Stimulated activated CD8-positive, alpha-beta memory T cell treated with anti-CD3 and anti-CD28 coated beads, Interleukin-2, amount 100 ng/mL, for 1 hour (primary cell): ENCODE results near the gene PBX2.

Source experiments
- DNase-seq, 2 donors: peaks; one replicate each; pipeline ENCODE4 v3.0.0-alpha.2; 2020; ENCODE audit warnings: low read depth in 2 of 2

PBX2 gene

DNA sequence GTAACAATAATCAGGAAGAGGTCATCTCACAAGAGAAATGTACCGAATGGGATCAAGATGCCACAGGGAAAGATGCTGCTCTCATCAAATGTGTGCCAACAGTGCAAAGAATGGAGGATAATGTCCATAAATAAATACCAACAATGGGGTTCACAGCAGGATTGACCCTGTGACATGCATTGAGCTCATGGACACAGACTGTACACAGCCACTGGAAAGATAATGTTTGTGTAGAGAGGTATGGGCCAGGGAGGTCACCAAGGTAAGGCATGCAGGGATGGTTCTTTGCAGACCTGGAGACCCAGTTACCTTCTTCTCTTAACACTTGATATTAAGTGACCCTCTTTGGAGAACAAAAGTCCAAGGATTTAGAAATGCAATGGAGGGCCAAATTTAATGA, 15.6 kb downstream of the PBX2 start:
- no peak for DNase-seq

DNA sequence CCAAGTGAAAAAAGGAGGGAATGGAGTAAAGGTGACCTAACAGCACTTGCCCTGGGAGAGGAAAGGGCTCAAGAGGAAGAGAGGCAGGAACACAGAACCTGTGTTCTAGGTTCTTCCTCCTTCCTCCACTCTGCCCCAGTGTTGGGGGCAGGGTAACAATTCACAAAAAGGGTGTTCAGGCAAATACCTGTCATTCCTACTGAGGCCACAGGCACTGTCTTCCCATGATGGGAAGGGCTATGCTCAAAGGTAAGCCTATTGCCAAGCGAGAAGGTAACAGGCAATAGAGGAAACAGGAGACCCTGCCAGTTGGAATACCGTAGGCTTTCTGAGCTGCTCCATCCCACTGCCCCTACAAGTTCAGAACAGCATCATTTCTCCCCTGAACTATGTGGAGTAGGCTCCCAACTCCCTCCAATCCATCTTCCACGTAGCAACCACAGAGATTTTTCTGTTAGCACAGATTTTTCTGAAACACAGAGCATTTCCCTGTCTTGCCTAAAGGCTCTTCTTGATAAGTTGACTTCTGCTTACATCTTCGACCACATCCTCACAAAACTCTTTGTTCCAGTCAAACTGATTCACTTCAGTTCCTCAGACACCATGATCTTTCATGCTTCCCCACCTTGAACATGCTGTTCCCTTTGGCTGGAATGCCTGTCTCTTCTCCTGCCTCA, 16.8 kb downstream of the PBX2 start:
- DNase-seq: no peak

DNA sequence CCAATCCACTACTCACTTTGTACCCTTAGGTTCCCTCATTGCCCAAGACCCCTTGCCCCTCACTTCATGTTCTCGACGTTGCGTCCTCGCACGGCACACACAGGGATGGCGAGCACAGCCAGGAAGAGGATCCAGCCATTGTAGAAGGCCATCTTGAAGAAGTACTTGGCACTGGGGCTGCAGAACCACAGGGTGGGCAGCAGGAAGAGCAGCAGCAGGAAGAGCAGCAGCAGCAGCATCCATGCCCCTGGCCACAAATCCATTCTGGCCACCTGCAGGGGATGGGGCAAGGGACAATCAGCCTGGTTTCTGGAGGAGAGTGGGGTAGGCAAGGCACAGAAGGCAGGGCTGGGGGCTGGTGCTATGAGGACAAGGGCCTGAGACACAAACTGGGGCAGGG, 18.8 kb downstream of the PBX2 start:
- no peak for DNase-seq

DNA sequence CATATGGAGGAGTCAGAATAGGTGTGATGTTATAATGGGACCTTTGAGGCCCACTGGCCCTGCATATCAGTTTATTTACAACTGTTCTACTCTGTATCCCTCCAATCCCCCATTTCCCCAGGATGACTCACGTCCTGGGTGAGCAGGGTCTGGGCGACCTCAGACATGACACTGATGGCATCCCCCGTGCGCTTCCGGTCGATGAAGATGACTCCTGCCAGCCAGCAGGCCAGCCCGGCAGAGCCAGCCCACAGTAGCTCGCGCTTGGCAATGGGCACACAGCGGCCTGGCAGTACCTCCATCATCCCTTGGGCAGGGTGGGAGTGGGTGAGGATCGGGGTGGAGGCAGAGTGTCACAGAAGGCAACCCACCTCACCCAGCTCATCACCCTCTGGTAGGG, 19.7 kb downstream of the PBX2 start:
- no peak for DNase-seq

DNA sequence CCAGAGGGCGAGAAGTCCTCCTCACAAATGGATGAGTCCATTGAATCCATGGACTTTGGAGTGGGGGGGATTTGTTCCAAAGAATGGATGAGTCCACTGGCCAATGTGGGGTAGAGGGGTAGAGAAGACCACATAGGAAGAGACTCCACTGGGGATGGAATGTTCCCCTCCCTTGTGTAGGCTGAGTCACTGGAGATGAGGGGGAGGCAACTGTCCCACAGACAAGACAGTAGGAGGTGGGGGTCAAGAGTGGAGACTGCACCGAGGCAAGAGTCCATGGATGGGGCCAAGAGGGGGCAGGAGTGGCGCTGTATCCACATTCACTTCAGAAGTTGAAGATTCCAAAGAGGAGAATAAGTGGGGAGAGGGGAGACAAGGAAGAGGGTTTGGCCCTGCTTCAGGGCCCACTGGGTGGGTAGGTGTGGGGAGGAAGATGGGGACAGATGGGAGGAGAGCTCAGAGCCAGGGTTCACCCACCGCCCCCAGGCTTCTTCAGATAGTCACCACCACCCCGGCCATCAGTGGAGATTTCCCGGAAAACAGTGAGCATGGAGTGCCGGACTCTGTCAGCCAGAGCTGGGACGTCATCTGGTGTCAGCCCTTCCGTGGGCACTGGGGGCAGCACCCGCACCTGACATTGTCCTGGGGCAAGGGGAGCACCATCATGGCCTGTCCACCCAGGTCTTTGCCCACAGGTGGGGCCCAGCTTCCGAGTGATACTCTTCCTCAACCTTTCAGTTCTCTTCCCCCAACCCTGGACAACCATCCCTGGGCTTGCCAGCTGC, 21.0 kb downstream of the PBX2 start:
- DNase-seq: no peak

DNA sequence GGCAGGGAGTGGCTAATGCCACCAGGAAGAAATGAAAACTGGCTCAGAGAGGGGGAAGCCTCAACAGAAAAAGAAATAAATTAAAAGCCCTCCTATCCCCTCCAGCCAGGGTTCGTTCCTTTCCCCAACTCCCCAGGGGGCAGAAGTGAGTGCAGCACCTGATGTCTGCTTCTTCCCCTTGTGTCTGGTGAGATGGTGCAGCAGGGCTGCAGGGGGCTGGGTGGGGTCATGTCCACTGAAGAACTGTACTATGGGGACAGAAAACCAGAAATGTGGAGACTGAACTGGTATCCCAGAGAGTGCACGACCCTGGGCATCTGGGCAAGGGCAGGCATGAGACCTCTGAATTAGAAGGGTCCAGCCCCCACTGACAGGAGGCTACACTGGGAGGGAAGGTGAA, 21.7 kb downstream of the PBX2 start:
- no peak for DNase-seq

DNA sequence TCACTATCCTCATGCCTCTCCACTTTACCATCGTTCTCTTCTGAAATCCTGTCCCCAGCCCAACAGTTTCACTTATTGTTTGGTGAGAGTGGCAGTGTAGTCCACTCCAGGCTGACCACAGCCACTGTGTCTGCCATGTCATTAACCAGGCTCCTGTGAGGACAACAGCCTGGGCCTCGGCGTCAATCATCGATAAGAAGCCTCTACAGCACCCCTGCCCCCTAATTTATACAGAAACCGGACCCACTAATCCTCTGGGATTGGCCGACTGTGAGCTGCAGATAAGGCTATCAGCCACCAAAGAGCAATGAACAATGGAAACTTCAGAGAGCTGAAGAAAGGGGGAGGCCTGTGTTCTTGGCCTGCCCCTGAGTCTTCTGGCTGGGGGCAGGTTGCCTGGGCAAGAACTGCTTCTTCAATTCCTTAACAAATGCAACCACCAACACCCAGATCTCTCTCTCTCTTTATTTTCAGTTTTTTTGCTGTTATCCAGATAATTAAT, 22.2 kb downstream of the PBX2 start:
- DNase-seq: no peak

DNA sequence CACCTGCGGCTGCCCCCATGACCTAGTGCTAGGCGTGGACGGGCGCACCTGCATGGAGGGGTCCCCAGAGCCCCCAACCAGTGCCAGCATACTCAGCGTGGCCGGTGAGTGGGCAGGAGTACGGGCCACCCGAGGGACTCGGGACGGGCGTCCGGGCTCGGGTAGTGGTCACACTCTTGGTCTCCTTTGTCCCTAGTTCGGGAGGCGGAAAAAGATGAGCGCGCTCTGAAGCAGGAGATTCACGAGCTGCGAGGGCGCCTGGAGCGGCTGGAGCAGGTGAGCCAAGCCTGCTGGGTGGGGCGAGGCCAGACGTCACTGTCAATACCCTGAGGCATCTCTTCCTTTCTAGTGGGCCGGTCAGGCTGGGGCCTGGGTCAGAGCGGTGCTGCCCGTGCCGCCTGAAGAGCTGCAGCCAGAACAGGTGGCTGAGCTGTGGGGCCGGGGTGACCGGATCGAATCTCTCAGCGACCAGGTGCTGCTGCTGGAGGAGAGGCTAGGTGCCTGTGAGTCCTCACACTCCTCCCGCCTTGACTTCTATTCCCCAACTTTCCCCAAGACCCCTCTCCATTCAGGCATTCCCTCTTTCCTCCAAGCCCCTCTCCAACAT, 22.7 kb downstream of the PBX2 start:
- no peak for DNase-seq

DNA sequence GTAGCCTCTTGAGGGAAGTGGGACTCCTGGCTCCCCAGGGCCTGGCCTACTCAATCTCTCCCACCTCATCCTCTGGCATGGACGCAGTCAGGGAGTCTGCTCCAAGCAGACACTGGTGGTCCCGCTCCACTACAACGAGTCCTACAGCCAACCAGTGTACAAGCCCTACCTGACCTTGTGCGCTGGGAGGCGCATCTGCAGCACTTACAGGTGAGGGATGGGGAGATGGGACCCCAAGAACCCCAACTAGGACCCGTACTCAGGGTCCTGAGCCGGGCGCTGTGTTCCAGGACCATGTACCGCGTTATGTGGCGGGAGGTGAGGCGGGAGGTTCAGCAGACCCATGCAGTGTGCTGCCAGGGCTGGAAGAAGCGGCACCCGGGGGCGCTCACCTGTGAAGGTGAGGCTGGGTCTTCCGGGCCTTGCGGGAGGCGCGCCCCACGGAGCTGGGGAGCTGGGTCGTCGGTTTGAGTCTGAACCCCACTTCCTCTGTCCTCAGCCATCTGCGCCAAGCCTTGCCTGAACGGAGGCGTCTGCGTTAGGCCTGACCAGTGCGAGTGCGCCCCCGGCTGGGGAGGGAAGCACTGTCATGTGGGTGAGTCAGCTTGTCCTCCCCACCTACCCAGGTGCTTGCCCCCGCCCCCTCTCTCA, 23.5 kb downstream of the PBX2 start:
- no peak for DNase-seq

DNA sequence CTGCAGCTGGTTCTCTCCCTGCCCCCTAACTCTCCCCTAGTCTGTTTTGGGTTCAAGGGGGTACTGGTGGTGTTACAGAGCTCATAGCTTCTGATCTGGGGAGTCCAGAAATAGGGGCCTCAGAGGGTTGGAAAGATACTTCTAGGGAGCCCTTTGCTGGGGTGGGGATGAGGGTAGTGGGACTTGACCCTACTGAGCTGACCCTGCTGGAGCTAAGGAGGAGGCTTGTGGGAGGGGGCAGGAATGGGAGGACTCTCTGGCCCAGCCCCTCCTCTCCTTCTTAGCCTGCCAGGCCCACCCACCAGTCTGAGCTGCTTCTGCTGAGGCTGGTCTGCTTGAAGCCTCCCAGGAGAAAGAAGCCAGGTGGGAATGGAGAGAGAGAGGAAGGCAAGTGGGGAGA, 25.7 kb downstream of the PBX2 start, which contains the start of gene EGFL8:
EGFL8 (plus strand) TSS at position 301 of the 400 bp plus-strand sequence. CDS start 1,571 bp downstream, outside the sequence.
- DNase-seq: no peak

DNA sequence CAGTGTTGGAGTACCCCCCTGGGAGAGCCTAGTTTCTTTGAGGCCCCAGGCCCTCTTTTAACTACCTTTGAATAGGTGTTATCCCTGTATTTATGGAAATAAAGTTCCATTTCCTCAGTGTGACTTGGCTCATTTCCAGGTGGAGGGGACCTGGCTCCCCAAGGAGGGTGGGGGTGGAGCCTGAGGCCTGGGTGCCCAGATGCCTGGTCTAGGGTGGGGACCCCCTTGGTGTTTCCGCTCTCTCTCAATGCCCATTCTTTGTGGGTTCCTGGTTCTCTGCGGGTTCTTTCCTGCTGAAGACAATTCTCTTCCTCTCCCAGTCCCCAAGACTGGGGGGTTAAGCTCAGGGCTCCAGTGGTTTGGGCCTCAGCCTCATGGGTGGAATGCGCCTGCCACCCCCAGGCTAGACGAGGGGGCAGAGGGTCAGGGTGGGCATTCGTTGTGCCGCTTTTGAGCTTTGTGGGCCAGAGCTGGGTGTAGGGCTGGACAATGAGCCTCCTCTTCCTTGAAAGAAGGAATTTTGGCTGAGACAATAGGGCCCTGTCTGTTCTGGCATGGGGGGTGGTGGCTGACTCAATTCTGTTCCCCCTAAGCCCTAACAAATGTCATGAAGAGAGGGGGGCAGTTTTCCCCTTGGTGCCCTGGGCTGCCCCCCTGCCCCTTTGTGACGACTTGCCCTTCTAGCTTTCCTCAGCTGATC, 26.3 kb downstream of the PBX2 start:
- DNase-seq: no peak

DNA sequence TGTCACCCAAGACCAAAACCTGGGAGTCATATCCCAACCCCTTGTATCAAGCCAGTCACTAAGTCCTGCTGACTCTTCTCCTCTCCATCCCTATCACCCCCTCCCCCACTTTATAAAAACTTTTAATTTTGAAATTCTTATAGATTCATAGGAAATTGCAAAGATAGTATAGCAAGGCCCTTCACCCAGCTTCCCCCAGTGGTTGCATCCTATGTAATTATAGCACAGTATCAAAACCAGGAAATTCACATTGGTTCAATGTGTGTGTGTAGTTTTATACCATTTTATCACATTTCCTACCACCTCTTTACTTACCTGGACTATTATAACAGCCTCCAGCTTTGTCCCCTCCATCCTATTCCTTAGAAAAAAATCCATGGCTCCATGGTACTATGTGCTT, 31.9 kb downstream of the PBX2 start:
- DNase-seq: no peak

DNA sequence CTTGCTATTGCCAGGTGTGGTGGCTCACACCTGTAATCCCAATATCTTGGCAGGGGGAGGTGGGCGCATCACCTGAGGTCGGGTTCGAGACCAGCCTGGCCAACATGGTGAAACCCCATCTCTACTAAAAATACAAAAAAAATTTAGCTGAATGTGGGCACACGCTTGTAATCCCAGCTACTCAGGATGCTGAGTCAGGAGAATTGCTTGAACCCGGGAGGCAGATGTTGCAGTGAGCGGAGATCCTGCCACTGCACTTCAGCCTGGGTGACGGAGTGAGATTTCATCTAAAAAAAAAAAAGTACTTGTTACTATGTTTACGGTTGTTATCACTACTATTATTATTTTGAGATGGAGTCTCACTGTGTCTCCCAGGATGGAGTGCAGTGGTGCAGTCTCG, 33.1 kb downstream of the PBX2 start:
- DNase-seq: no peak

DNA sequence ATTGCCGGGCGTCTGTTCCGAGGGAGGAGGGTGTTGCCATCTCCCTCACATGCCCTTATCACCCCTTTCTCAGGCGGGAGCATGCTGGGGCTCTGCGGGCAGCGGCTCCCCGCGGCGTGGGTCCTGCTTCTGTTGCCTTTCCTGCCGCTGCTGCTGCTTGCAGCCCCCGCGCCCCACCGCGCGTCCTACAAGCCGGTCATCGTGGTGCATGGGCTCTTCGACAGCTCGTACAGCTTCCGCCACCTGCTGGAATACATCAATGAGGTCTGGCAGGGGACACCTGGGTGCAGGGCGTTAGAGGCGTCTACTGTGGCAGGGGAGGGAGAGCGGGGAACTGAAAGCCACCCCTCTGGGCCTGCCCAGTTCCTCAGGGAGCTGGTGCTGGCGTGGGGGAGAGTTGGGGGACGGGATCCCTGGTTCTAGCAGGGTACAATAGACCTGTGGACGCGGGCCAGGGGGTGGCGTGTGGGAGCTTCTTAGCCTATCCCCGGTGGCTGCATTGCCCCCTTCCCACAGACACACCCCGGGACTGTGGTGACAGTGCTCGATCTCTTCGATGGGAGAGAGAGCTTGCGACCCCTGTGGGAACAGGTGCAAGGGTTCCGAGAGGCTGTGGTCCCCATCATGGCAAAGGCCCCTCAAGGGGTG, 35.4 kb downstream of the PBX2 start:
- DNase-seq: peak in 1 of 2 donors; percentile 42

DNA sequence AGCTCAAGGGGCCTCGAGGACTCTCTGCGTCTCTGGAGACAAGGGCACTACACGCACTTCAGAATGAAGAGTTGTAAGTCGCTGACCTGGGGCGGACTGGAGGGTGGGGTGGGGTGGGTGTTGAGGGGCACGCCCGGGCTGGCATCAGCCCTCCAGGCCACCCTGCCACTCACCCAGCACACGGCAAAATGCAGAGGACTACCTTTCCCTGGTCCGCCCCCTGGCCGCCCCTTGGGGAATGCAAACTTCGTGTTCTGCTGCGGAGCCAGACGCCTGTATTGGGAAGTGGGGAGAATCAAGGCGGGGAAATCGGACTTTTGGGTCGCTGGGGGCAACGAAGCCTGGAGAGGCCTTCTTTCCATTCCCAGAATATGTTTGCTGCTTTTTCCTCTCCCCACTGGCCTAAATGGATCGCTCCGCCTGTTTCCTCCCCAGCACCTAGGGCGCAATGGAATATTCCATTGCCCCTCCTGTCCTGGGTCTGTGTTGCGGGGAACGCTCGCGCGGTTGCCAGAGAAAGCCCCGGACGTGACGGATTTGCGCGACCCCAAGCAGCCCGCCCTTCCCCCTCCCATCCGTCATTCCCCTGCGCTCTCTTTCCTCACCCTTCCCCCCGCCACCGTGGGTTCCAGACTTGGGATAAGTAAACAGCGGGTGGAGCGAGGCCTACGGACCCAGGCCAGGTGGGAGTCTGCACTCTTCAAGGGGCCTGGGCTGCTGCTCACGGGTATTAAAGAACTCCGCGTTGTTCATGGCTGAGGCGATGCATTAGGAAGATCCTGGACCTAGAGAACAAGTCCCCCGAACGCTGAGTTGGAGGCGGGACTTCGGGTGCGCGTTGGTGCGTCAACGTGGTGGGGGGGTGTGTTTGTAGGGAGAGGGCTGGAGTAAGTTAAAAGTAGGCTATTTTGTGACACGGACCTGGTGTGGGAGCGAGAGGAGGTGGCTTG, 36.2 kb downstream of the PBX2 start, which contains the start of gene PPT2:
PPT2 (plus strand) TSS at position 578 of the 950 bp plus-strand sequence. CDS start 454 bp downstream, outside the sequence.
- peak; percentile 57 to 65 for DNase-seq

DNA sequence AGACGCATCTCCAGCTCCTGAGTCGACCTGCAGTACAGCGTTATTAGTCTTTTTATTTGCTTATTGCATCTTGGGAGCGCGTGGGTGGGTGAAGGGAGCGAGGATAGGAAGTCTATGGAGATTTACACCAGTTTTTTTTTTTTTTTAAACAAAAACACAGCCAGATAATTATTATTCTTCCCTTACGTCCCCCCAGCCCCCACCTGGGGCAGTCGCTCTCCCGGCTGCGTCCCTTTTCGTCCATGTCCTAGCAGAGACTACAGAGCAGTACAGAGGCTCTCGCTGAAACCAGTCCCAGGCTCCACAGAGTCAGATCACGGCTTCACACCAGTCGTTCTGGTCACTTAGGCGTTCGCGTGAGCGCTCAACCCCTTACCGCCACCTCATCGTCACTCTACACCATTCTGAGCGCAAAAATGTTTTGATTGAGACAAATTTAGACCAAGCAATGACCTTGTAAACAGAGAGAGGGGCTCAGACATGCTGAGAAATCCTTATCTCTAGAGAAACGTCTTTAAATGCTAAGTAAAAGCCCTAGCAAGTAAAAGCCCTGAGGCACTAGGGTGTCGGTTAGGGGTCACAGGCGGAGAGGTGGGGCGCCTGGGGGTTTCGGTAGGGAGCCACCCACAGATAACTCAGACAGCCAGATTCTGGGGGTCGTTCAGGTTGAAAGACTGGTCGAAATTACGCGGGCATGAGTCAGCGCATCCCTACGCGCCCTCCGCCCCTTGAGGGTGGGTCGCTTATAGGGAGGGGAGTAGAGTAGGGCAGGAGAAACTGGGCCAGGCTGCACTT, 37.0 kb downstream of the PBX2 start:
- no peak for DNase-seq

DNA sequence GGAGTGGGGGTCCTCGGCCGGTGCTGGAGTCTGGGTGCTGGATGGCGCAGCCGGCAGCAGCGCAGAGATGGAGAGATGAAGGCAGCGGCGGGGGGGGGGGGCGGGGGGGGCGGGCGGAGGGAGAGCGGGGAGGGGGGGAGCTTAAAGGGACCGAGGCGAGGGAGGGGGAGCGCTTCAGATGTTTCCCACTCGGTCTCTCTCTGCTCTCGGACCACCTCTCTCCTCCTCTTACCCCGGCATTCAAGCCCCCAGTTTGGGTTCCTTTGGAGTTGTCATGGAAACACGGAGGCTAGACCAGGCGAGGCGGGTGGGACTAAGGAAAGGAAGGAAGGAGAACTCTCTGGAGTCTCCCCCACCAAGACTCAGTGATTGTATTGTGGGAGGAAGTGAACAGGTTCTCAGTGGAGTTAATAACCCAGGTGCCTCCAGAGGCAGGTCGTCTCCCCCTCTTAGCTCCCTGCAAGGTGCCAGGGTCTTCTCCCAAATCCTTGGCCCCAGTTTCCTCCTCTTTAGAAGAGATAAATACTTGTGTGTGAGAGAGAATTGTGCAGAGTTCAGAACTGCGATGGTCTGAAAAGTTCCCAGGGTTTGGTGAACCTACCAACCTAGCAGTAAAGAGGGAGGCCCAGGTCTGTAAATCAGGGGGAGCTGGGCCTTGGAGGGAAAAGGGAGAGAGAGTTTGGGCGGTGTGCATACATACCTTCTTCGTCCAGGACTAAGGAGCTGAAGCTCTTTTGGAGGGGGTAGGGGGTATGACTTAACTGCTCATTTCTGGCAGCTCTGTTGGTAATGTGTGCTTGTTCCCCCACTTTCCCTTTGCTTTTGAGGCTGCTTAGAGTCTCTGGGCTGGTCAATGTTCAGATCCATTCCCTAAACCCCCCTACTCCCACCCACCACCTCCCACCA, 37.9 kb downstream of the PBX2 start, which contains the start of gene PRRT1:
PRRT1 (minus strand) TSS at position 77 of the 906 bp plus-strand sequence. CDS start 112 bp downstream, outside the sequence.
- DNase-seq: no peak
